Astrocyte of the spinal cord (primary cell): Measurements from ENCODE around the gene UGT1A9.
"Not testable (repeated sequence)": the region's sequence is repeated elsewhere in the genome, so short reads cannot be mapped to it uniquely, and the experiment has no call there.

ENCODE experiments used
- DNase-seq: peaks from one replicate; pipeline ENCODE4 v3.0.0; 2011; ENCODE audit warnings: low read depth, low spot score
- H3K4me3 ChIP-seq: 2 replicates; pipeline ENCODE4 v1.5.1; 2011; ENCODE audit warnings: low read depth, mild to moderate bottlenecking, low read length, moderate library complexity
- in situ Hi-C: cut with HindIII; loops from 2 replicates; pipeline ENCODE4 v1.10.0; 2017; ENCODE audit warnings: low sequenced_read_pairs
- TF ChIP-seq, protein P1 (sequence below): IDR thresholded peaks from 2 replicates; pipeline ENCODE4 v1.5.1; 2012; ENCODE audit warnings: low read depth, mild to moderate bottlenecking, low read length, inconsistent platforms

Gene UGT1A9

GRCh38 chr2:233693963-233694362 is 22.3 kb downstream of the UGT1A9 start:
- in situ Hi-C loops, result no loop called here

GRCh38 chr2:233698740-233699139 is 27.0 kb downstream of the UGT1A9 start:
- in situ Hi-C loops, result no loop called here
- H3K4me3 ChIP-seq, result no peak overlapping the region
- DNase-seq, result no peak
- TF ChIP-seq, protein P1, sequence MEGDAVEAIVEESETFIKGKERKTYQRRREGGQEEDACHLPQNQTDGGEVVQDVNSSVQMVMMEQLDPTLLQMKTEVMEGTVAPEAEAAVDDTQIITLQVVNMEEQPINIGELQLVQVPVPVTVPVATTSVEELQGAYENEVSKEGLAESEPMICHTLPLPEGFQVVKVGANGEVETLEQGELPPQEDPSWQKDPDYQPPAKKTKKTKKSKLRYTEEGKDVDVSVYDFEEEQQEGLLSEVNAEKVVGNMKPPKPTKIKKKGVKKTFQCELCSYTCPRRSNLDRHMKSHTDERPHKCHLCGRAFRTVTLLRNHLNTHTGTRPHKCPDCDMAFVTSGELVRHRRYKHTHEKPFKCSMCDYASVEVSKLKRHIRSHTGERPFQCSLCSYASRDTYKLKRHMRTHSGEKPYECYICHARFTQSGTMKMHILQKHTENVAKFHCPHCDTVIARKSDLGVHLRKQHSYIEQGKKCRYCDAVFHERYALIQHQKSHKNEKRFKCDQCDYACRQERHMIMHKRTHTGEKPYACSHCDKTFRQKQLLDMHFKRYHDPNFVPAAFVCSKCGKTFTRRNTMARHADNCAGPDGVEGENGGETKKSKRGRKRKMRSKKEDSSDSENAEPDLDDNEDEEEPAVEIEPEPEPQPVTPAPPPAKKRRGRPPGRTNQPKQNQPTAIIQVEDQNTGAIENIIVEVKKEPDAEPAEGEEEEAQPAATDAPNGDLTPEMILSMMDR, result no peak

More at GRCh38 chr2:233693963-233694362, 22.3 kb downstream of the UGT1A9 start:
- no peak overlapping the region for H3K4me3 ChIP-seq
- DNase-seq, result no peak
- TF ChIP-seq, protein P1, result no peak

DNA sequence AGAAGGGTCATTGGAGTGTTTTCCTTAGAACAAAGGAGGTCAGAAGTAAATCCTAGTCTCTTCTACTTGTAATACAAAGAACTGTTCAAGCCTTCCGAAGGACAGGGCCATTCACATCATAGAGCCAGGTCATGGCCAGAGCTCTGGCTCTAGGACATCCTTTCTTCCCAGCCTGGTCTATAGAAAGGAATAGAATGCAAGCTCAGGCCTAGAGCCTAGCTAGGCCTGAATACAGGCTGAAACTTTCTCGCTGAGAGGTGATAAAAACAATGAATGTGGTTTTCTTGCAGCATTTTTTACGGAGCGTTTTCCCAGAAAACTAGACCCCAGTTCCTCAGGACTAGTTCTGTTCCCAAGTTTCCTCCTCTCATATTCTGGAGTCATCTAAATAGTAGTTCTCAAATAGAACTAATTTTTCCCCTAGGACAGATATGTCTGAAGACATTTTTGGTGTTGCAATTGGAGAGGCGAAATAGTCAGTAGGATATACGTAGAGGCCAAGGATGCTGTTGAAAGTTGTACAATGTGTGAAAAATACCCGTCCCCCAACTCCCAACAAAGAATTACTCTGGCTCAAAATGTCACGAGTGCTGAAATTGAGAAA is 27.8 kb downstream of the UGT1A9 start:
- H3K4me3 ChIP-seq, result no peak overlapping the region
- in situ Hi-C loops, result no loop called here

DNA sequence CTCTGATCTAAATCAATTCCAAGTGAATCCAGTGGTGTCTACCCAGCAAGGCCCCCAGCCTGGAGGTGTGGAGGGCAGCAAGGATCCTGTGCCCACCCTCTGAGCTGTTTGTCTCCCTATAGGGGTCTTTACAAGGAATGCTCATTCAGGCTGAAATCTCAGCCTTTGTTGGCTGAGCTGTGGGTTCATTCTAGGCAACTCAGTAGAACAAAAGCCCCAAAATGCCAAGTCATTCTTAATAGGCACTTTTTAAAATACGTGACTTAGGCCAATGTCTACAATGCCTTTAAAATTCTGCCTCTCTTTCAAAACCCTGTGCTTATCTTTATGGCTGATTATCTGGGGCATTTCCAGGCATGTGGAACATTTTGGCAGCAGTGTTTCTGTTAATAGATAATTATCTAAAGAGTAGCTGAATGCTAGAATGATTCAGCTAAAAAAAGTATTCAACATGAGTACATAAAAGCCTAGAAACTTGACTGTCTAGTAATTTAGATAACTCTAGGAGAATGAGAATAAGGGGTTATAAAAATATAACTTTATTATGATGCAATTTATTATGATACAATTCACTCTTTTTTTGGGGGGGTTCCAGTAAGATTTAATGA is 28.4 kb downstream of the UGT1A9 start:
- no peak overlapping the region for H3K4me3 ChIP-seq
- in situ Hi-C loops, result no loop called here
- TF ChIP-seq, protein P1, result no peak
- peak; percentile 57 for DNase-seq

More for the DNA sequence above, 27.8 kb downstream of the UGT1A9 start:
- DNase-seq, result no peak
- TF ChIP-seq, protein P1, result no peak

GRCh38 chr2:233700842-233701241 is 29.1 kb downstream of the UGT1A9 start:
- H3K4me3 ChIP-seq, in situ Hi-C loops, DNase-seq: not testable (repeated sequence)

DNA sequence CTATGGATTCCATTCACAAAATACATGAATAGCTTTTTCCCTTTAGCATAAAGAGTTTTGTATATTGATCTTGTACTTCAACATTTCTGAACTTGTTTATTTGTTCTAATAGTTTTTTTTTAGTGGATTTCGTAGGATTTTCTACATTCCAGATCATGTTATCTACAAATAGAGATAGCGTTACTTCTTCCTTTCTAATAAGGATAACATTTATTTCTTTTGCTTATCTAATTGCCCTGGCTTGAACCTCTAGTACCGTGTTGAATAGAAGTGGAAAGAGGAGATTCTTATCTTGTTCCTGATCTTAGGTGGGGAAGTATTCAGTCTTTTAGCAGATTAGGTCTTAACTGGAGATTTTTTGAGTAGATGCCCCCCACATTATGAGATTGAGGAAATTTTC is 30.5 kb downstream of the UGT1A9 start:
- in situ Hi-C loops, result no loop called here
- TF ChIP-seq, protein P1, result no peak

GRCh38 chr2:233705911-233706506 is 34.3 kb downstream of the UGT1A9 start:
- TF ChIP-seq, protein P1, result no peak
- H3K4me3 ChIP-seq, result no peak overlapping the region
- in situ Hi-C loops, result no loop called here
- no peak for DNase-seq

More for the DNA sequence above, 30.5 kb downstream of the UGT1A9 start:
- DNase-seq, result no peak
- no peak overlapping the region for H3K4me3 ChIP-seq
